Activated effector memory CD4-positive, alpha-beta T cell treated with anti-CD3 and anti-CD28 coated beads, Interleukin-2, amount 50 U/mL, for 16 hours (primary cell): Measurements from ENCODE around the gene KLHL22.
A peak's percentile ranks its signal among the peaks of the same experiment; 100 is the strongest.
"Not testable (repeated sequence)": the region's sequence is repeated elsewhere in the genome, so short reads cannot be mapped to it uniquely, and the experiment has no call there.

Experiments
- DNase-seq: peaks from one replicate; pipeline ENCODE4 v3.0.0-alpha.2; 2020

KLHL22 gene

DNA sequence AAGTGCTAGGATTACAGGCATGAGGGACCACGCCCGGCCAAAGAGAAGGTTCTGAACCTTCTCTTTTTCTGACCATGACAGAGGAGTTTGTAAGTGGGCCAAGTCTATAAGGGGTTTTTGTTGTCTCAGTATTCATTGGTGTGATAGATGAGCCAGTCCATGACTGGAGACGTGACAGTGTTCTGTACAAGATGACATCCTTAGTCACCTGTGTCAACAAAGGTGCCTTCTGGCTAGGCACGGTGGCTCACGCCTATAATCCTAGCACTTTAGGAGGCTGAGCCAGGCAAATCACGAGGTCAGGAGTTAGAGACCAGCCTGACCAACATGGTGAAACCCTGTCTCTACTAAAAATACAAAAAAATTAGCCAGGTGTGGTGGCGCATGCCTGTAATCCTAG is 4.2 kb upstream of the KLHL22 start:
- DNase-seq = no peak

DNA sequence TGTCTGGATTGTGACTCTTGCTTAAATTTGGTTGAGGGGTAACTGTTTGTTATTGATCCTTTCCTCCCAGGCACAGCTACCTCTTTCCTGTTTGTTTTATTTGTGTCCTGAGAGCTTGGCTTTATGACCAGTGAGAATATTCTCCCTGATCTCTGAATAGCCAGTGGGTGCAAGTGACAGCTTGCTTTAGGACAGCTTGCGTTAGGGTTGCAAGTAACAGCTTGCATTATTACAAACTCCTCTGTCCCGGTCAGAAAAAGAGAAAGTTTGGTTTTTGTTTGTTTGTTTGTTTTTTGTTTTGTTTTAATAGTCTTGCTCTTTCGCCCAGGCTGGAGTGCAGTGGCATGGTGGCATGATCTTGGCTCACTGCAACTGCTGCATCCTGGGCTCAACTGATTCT is 3.3 kb upstream of the KLHL22 start:
- no peak for DNase-seq

DNA sequence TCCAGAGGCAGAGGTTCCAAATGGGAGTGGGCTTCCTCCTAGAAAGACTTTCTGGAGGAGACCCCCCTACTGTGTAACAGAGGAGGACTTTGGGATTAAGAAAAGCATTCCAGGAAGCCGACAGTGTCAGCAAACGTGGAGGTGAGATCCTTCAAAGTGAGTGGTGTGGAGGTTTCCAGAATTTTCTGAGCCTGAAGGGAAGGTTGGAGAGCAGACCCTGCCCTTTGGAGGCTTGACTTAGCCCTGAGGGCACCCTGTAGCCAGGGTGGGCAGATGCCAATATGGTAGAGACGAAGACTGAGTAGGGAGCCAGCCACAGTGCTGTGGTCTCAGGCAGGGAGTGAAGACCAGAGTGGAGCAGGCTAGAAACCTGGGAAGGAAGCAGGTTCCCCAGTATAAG is 1.8 kb upstream of the KLHL22 start:
- no peak for DNase-seq

DNA sequence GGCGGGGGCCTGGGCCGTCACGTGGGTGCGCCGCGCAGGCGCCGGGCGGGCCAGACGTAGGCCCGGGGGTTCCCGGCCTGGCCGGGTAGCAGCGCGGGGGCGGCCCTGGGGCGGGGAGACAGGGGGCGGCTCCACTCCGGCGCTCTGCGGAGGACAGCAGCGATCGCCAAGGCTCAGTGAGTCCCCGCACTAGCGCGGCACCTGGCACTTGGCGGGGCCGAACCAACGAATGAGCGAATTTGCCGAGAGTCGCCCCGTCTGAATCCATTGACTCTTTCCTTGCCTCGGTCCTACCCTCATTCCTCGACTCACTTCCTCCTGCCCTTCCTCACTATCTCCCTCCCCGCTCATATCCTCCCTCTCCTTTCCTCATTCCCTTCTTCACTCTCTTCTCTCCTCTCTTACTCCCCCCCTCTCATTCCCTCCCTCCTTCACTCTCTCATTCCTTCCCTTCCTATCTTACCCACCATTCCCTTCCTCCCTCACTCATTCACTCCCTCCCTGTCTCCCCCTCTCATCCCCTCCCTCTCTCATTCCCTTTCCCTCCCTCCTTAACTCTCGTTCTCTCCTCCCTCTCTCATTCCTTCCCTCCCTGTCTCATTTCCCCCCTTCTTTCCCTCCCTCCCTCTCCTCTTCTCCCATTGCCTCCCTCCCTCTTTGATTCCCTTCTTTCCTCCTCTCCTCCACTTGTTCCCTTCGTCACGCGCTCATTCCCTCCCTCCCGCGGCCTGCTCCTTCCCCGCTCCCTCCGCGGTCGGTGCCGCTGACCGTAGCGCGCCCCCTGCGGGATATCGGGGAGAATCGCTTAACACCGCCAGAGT is 476 bp upstream of the KLHL22 start:
- DNase-seq = peak; percentile 98

DNA sequence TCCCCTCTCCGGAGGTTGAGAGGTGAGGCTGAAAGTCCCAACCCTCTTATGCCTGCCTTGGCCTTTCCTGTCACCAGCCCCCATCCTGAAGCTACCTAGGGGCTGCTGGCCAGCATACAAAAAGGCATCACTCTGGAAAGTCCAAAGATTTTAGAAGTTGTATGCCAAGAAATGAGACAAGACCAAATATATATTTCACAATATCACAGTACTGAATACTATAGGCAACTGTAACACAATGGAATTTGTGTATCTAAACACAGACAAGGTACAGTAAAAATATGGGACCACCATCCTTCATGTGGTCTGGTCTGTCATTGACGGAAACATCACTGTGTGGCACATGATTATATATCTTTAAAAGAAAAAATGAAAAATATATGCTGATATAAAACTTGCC is 4.2 kb downstream of the KLHL22 start:
- no peak for DNase-seq

DNA sequence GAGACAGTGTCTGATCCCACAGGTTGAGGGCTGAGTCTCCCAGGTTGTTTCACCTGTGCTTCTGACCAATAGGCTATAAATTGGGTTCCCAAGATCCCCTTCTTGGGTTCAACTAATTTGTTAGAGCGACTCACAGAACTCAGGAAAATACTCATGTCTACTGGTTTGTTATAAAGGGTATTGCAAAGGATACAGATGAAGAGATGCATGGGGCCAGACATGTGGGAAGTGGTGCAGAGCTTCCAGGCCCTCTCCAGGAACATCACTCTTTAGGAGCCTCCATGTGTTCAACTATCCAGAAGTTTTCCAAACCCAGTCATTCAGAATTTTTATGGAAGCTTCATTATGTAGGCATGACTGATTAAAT is 4.7 kb downstream of the KLHL22 start:
- no peak for DNase-seq

DNA sequence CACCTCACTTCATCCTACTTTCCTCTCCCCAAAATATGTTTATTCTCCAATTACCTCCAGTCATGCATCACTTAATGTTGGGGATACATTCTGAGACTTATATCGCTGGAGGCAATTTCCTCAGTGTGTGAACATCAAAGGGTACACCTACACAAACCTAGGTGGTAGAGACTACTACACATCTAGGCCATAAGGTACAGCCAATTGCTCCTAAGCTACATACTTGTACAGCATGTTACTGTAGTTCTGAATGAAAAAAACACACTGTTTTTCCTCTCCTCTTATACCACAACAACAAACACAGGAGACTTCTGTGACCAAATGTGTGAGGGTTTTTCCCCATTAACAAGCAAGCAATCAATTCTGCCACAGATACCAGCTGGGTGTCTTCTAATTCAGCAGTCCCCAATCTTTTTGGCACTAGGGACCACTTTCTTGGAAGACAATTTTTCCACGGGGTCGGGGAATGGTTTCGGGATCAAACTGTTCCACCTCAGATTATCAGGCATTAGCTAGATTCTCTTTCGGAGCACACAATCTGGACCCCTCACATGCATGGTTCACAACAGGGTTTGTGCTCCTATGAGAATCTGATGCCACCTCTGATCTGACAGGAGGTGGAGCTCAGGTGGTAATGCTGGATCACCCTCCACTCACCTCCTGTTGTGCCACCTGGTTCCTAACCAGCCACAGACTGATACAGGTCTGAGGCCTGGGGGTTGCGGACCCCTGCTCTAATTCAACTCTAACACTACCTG is 5.2 kb downstream of the KLHL22 start:
- no peak for DNase-seq

DNA sequence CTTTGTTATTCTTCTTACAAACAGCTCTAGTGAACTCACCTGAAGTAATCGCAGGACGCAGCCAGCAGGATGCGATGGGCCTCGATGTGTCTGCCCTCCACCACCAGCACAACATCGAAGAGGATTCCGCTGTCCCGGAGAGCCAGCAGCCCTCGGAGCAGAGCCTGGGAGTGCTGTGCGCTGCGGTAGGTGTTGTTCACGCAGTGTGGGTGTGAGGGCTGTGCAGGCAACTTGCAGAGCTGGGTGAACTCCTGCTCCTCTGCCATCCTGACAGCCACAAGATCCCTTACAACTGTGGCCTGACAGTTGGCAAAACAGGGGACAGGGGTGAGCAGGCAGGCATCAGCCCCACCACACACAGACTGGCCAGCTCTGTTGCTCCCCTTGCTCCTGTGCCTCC is 6.6 kb downstream of the KLHL22 start:
- no peak for DNase-seq

DNA sequence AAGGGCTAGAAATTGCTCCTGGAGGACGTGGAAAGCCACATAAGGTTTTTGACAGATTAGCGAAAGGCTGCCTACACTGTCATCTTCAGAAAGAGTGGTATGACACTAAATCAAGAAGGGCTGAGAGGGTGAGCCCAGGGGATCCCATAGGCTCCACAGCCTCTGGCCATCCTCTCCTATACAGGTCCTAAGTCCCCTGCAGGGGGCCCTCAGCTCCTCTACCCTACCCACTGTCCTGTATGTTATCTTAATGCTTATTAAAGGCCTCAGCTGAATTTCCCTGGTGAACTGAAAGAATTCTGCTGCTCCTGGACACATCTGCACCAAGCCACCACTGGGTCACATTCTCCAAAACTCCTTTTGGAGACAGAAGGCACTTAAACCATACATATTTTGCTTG is 7.9 kb downstream of the KLHL22 start:
- DNase-seq = no peak

DNA sequence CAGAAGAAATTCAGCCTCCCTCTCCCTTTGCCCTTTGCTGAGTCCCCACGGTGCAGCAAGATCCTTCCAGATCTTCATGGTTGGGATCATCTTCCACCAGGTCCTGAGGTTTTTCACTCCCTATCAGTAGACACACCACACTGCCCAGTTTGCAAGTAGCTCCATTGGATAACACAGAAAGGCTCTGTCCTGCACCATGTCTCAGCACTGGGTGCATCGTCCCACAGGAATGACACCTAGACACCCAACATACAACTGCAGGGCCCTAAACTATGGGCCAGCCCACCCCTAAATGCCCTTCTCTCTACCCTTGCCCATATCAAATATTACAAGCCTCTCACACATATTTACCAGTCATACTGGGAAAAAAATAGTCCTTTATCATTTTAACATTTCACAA is 9.4 kb downstream of the KLHL22 start:
- DNase-seq = no peak

DNA sequence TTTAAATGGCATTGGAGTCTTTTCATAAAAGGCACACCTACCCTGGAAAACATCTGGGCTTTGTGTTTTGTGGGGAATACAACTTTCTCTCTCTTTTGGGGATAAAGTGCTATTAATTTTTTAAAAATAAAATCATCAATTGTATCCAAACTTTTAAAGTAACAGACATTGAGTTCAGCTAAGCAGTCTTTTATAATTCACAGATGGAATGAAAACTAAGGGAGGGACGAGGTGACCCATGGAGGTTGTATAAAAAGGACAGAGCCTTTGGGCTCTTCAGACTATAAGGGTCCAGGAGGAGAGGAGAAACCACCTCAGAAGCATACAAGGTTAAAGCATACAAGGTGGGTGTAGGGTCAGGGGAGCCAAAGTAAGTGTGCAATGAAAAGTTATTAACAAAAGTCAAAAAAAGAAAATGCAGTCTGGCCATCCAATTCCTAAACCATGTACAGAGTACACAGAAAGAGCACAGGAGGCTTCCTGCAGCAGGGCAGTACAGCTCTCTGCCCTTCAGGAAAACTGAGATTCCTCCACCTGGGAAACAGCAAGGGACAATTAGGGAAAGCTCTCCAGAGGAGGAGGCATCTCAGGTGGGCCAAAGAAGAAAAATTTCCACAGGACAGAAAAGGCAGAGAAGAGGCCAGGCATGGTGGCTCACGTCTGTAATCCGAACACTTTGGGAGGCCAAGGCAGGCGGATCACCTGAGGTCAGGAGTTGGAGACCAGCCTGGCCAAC is 10.5 kb downstream of the KLHL22 start:
- no peak for DNase-seq

DNA sequence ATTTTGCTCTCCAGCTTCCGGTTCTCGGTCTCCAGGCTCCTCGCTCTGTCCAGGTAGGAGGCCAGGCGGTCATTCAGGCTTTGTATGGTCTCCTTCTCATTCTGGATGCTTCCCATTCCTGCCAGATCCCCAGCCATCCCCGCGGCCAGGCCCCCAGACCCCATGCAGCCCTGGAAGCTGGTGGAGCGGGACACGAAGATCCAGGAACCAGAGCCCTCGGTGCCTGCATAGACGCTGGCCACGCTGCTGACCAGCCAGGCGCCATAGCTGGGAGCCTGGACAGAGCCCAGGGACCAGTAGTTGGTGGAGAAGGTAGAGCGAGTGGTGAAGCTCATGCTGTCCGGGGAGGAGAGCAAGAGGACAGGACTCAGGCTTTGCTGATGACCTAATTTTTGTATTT is 11.8 kb downstream of the KLHL22 start:
- no peak for DNase-seq

DNA sequence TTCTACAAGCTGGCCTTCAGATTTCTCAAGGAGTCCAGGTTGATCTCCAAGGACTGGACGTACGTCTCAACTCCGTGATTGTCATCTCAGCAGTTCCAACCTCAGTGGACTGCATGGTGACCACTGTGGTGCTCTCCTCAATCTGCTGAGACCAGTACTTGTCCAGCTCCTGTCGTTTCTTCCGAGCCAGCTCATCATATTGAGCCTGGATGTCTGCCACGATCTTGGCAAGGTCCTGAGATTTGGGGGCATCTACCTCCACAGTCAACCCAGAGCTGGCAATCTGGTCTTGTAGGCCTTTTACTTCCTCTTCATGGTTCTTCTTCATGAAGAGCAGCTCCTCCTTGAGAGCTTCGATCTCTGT is 12.5 kb downstream of the KLHL22 start:
- not testable (repeated sequence) for DNase-seq

DNA sequence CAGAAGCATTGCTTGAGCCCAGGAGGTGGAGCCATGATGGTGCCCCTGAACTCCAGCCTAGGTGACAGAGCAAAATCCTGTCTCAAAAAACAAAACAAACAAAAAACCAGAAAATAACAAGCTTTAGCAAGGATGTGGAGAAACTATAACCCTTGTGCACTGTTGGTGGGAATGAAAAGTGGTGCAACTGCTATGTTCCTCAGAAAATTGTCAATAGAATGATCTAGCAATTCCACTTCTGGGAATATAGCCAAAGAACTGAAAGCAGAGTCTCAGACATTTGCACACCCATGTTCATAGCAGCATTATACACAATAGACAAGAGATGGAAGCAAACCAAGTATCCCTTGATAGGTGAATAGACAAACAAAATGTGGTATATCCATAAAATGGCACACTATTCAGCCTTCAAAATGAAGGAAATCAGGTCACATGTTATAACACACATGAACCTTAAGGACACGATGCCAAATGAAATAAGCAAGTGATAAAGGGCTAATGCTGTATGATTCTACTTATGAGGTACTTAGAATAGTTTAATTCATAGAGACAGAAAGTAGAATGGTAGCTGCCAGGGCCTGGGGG is 15.9 kb downstream of the KLHL22 start:
- DNase-seq = no peak

DNA sequence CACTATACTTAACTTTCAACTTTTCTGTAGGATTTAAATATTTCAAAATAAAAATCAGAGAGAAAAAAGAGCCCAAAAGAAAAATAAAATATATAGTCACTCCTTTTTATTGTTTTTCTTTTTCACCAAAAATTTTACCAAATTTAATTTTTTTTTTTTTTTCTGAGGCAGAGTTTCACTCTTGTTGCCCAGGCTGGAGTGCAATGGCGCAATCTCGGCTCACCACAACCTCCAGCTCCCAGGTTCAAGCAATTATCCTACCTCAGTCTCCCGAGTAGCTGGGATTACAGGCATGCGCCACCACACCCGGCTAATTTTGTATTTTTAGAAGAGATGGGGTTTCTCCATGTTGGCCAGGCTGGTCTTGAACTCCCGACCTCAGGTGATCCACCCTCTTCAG is 17.5 kb downstream of the KLHL22 start:
- not testable (repeated sequence) for DNase-seq

DNA sequence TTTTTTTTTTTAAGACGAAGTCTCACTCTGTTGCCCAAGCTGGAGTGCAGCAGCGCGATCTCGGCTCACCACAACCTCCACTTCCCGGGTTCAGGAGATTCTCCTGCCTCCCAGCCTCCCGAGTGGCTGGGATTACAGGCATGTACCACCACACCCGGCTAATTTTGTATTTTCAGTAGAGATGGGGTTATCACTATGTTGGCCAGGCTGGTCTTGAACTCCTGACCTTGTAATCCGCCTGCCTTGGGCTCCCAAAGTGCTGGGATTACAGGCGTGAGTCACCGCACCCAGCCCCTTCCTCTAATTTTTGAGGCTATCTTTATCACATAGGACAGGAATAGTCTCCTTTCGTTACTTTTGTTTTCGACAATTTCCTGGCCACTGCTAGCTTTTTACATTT is 20.0 kb downstream of the KLHL22 start:
- DNase-seq = not testable (repeated sequence)

DNA sequence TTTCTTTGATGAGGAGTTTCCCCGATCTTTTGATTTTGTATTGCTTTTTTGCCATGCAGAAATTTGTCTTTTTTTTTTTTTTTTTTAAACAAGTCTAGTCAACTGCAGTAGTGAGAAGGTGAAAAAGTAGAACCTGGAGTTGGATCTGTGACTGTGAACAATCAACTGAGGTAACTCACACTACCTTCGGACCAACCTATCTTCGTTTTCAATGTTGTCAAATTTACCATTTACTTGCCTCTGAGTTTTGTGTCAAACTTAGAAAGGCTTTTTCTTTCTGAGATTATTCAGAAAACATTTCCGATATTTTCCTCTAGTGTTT is 20.5 kb downstream of the KLHL22 start:
- no peak for DNase-seq

DNA sequence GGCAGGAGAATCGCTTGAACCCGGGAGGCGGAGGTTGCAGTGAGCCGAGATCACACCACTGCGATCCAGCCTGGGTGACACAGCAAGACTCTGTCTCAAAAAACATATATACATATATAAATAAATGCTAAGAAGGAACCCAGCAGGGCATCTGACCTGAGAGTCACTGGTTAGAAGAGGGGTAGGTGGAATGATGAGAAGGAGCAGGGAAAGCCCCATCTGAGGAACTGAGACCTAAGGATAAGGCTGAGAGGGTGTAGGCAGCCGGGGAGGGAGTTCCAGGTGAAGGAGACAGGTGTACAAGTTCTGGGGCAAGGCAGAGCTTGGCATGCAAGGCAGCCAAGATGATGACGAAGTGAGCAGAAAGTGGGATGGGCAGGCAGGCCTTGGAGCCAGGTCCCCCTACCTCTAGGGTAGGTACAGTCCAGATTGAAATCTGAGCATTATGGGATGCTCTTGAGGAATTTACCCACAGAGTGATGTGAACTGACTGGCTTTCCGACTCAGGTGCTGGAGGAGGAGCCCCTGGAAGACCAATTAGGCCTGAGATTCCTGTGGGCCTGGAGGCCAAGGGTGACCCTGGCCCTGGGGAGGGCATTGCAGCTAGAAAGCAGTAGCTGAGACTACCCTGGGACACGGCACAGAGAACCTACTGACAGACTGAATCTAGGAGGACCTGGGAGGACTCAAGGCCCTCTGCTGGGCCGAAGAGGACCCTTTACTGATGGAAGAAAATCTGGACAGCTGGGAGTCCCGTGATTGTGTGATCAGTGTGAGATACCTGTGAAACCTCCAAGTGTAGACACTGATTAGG is 22.8 kb downstream of the KLHL22 start:
- no peak for DNase-seq

DNA sequence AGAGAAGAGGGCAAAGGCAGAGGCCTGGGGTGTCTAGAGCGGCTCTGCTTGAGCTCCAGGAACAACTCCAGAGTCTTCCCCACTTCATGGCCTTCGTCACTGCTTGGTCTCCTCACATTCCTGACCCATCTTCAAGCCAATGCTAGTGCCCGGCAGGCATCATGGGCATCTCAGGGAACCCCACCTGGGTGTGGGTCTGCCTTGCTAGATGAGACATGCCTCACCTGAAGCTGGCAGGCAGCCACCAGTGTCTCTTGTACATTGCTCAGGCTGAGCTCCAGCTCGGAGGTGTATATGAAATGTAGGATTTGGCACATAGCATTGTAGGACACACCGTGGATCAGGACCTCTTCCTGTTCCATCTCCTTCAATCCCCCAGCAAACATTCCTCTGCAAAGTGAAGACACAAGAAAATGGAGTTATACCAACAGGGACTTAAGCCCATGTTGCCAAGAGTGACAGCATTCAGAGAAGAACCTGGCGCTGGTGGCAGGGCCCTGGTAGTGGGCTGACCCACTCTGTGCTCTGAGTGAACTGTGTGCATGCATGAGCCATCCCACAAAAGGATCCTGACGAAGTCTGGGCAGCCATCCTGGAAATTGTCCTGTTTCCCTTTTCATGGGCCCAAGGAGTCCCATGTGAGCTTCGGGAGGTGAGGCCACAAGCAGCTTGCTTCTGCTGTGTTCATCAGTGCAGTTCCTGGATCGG is 24.3 kb downstream of the KLHL22 start:
- DNase-seq = no peak

DNA sequence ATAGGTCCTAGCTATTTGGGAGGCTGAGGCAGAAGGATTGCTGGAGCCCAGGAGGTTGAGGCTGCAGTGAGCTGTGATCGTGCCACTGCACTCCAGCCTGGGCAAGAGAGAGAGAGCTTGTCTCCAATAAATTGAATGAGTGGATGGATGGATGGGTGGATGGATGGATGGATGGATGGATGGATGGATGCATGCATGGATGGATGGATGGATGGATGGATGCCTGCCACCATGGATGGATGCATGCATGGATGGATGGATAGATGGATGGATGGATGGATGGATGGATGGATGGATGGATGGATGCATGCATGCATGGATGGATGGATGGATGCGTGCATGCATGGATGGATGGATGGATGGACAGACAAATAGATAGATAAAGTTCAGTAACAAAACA is 25.1 kb downstream of the KLHL22 start:
- DNase-seq = not testable (repeated sequence)

DNA sequence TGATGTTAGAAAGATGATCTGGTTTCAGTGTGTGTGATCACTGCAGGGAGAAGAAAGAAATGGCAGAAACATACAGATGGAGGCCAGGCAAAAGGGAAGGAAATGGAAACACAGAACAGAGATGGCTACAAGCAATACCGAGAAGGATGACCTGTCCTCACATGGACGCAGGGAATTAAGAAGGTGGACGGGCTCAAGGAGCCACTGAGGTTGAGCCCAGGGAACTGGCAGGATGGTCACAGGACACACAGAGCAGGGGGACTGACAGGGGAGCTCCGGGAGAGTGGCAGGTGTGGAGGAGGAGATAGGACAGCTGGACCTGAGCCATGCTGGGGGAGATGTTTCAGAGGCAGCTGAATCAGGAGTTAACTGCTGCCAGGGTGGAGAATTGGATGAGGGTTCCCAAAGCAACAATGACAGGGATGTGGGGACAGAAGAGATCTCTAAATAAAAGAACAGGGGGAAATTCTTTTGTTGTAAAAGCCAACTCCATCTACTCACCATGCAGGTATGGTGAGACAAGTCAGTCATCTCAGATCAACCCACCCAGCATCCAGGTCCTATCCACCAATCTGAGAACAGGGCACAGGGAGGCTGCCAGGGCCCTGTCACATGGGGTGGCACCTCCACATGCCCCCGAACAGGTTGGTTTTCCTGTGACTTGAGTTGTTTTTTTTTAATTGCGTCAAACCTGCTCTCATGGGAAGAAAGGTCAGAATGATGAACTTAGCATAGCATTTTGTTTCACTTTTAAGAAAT is 26.3 kb downstream of the KLHL22 start:
- no peak for DNase-seq
